ENCODE measurements around the gene LAMA1. TPM values are rescaled to one million over a fixed set of nuclear protein-coding genes. Genes with fewer than 3 reads are reported as not detected.

LAMA1 gene
- total and polyA plus RNA-seq, 10 of the 15 experiments (the other 5 are each of a cell fraction or from before 2014, with no cell fraction given) = under 0.01 to 1.9 (median 0.06) TPM; not detected in 6

DNA sequence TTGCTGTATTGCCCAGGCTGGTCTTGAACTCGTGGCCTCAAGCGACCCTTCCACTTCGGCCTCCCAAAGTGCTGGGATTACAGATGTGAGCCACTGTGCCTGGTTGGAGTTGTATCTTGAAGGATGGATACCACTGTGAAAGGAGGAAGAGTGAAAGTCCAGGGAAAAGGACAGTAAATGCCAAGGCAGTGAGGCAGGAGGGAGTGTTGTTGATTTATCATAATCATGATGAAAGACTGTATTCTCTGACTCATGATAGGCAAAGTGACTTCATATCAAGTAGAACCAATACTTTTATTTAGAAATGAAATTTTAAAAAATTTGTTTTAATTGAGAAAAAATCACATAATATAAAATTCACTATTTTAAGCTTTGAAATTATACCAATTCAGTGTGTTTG, 225.8 kb downstream of the LAMA1 start:
- SMC1A ChIA-PET (ENCODE audit: uncharacterized antibody, unreplicated experiment) = no interaction called here
- in situ Hi-C loops (cut with MboI) = no loop called here

More for the DNA sequence above, 225.8 kb downstream of the LAMA1 start:
- Histone ChIP-seq H4K20me1 (ENCODE audit: control insufficient read depth, insufficient read depth) (no peaks in the 10 kb centered on the region), H3K9ac (ENCODE audit: control insufficient read depth, insufficient read depth, low read length) (no peak overlapping the region), H3K4me2 (ENCODE audit: control insufficient read depth, insufficient read depth) (no peak overlapping the region), H3K79me2 (ENCODE audit: control insufficient read depth, insufficient read depth, low read length) (no peaks in the 10 kb centered on the region), H3K27ac (ENCODE audit: control insufficient read depth, insufficient read depth) (no peak overlapping the region), H3K4me1 (ENCODE audit: control insufficient read depth, insufficient read depth, low read length) (no peaks in the 10 kb centered on the region), H2AFZ (ENCODE audit: control insufficient read depth, low read depth, low read length) (no peak overlapping the region), H3K9me3 (replicated peaks; ENCODE audit: control insufficient read depth, insufficient read depth, low read length) (no peaks in the 10 kb centered on the region), H3K27me3 (replicated peaks in 1 of 2; ENCODE audit: control insufficient read depth in 2 of 2, insufficient read depth in 2 of 2, low read length in 1 of 2) (no peaks in the 10 kb centered on the region; a peak in 1 of 4 replicates), H3K4me3 (no peak overlapping the region), H3K36me3 (ENCODE audit: control insufficient read depth in 2 of 2, insufficient read depth in 2 of 2, low read length in 1 of 2) (no peaks in the 10 kb centered on the region)
- ATAC-seq (no peak), FAIRE-seq (no peak), DNase-seq (ENCODE audit: low read depth, low spot score) (no peak)
- TF ChIP-seq HDGF (IDR thresholded peaks at IDR 0.05) = no peak
- no peak for TF ChIP-seq EZH2 (IDR thresholded peaks at IDR 0.05; ENCODE audit: borderline replicate concordance, control insufficient read depth, low read depth, low read length)
- no peak for TF ChIP-seq TAF1 (IDR thresholded peaks at IDR 0.05; ENCODE audit: borderline replicate concordance, low read depth, low read length)
- TF ChIP-seq POLR2AphosphoS2 (IDR thresholded peaks at IDR 0.05; ENCODE audit: low read depth, low read length) = no peak
- no peak for TF ChIP-seq WRNIP1 (IDR thresholded peaks at IDR 0.05; ENCODE audit: borderline replicate concordance, low read depth, low read length)
- intact Hi-C loops (cut with micrococcal nuclease; ENCODE audit: unreplicated experiment) = no loop called here
- BruUV-seq (replicated peaks) = no TSS peak
- 13% methylated on average over 3 of the region's 3 CpGs for WGBS (ENCODE audit: insufficient coverage, insufficient replicate concordance, low lambda C conversion rate, missing lambda C conversion rate)
- ChIA-PET POLR2A (no interaction called here), RAD21 (ENCODE audit: unreplicated experiment) (no interaction called here), CTCF (interaction anchor here (1.0 kb wide), 1 partner anchor 349 kb away, joined by 3 read pairs; no protein-coding TSS in a partner anchor)

Small RNA genes lying within 50 kb of the gene (small RNA-seq; reads per million reads assigned to genes)
- gene RNU6-916P = not detected

Other genes with a start within 250 kb of the LAMA1 start
- gene LRRC30, start 113.3 kb upstream of the LAMA1 start, total RNA-seq (2014; rRNA removed) = not detected in 2 replicates
- gene LRRC30, start 113.3 kb upstream of the LAMA1 start, total RNA-seq (2014; rRNA removed; fragmentation: Illumina TruSeq; extraction: Trizol) = not detected in 2 replicates
- not detected in 2 replicates for gene LRRC30, start 113.3 kb upstream of the LAMA1 start, total RNA-seq (2021)
- gene LRRC30, start 113.3 kb upstream of the LAMA1 start, polyA plus RNA-seq (2011; rRNA removed) = not detected in 2 replicates
- not detected in 2 replicates for gene LRRC30, start 113.3 kb upstream of the LAMA1 start, polyA plus RNA-seq (2014; fragmentation: Illumina TruSeq; extraction: Trizol)
- gene LRRC30, start 113.3 kb upstream of the LAMA1 start, polyA plus RNA-seq (2014; fragmentation: Nextera tagmentation; extraction: Ambion mirVana) = not detected
- not detected in 2 replicates for gene LRRC30, start 113.3 kb upstream of the LAMA1 start, polyA plus RNA-seq (2014; rRNA removed)
- not detected for gene LRRC30, start 113.3 kb upstream of the LAMA1 start, polyA plus RNA-seq (2016; fragmentation: Nextera tagmentation; extraction: Ambion mirVana)

Measured in GM12878 (cell line).